Thymus (tissue), 11 donors: ENCODE data around the gene RAD18. TPM values are rescaled to one million over a fixed set of nuclear protein-coding genes. Genes with fewer than 3 reads are reported as not detected.

ENCODE experiments used
- DNase-seq, 9 donors: peaks; one replicate each; pipeline ENCODE4 v3.0.0-alpha.2; 2013; ENCODE audit warnings: low spot score in 9 of 9, low read depth in 6 of 9, missing footprints in 1 of 9
- H3K27ac ChIP-seq, 2 donors: one replicate each; pipeline ENCODE4 v1.5.1; 2013; ENCODE audit warnings: control low read depth in 1 of 2, low read depth in 1 of 2, low read length in 1 of 2, mild to moderate bottlenecking in 1 of 2, moderate library complexity in 1 of 2
- H3K27me3 ChIP-seq, 2 donors: one replicate each; pipeline ENCODE4 v1.5.1; 2013; ENCODE audit warnings: low read length in 1 of 2; ENCODE audit not compliant: control insufficient read depth in 2 of 2, insufficient read depth in 1 of 2
- H3K36me3 ChIP-seq, 2 donors: one replicate each; pipeline ENCODE4 v1.5.1; 2013; ENCODE audit warnings: low read length in 1 of 2, mild to moderate bottlenecking in 1 of 2, moderate library complexity in 1 of 2; ENCODE audit not compliant: control insufficient read depth in 2 of 2, insufficient read depth in 2 of 2
- H3K4me1 ChIP-seq, 2 donors: one replicate each; pipeline ENCODE4 v1.5.1; 2013; ENCODE audit warnings: low read length in 2 of 2; ENCODE audit not compliant: control insufficient read depth in 2 of 2, insufficient read depth in 2 of 2
- H3K4me3 ChIP-seq, 2 donors: one replicate each; pipeline ENCODE4 v1.5.1; 2013; ENCODE audit warnings: low read length in 2 of 2, control low read depth in 1 of 2, mild to moderate bottlenecking in 1 of 2
- H3K9me3 ChIP-seq, 2 donors: one replicate each; pipeline ENCODE4 v1.5.1; 2013; ENCODE audit warnings: low read length in 1 of 2, mild to moderate bottlenecking in 1 of 2; ENCODE audit not compliant: control insufficient read depth in 2 of 2, insufficient read depth in 1 of 2
- WGBS: extraction: QIAGEN DNeasy Blood & Tissue Kit; methylation state at CpG from one replicate; pipeline ENCODE4 v1.1.7; 2013; 5-methylcytosine and 5-hydroxymethylcytosine counted together
- polyA plus RNA-seq: library from polyadenylated mRNA; stranded (reverse); fragments of 200-250 nt; gene quantifications from one replicate; pipeline ENCODE4 v1.2.3, GENCODE V29; 2013
- total RNA-seq: library from RNA; stranded (reverse); fragments of 120-200 nt; gene quantifications from one replicate; pipeline ENCODE4 v1.2.4, GENCODE V29; 2013
- donor health status: healthy.

RAD18 gene
- total and polyA plus RNA-seq, 2 donors: 4.0 to 14.5 TPM

DNA sequence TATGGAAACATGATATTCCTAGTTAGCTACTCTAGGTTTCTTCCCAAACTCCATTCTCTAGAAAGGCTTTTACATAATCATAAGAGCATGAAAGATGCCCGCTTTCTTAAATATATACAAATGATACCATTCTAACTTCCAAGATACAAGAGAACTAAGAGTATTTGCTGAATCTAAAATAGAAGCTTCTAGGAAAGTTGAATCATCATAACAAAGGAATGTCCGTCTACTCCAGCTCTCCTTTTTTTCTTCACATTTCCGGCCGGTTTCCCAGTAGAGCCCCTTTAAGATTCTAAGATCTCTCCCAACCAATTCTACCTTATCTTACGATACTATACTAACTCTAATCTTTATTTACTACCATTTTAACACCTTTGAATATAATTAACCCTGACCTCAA lies 60.1 kb downstream of the RAD18 start:
- Histone ChIP-seq H3K9me3 (no peaks in the 10 kb centered on the region), H3K4me1 (no peaks in the 10 kb centered on the region), H3K27ac (no peak overlapping the region), H3K36me3 (peaks cover 5 to 14% of the 10 kb centered on the region in 2 donors), H3K27me3 (no peaks in the 10 kb centered on the region), H3K4me3 (no peak overlapping the region)
- 95% methylated on average over 5 of the region's 5 CpGs for WGBS
- no peak for DNase-seq

DNA sequence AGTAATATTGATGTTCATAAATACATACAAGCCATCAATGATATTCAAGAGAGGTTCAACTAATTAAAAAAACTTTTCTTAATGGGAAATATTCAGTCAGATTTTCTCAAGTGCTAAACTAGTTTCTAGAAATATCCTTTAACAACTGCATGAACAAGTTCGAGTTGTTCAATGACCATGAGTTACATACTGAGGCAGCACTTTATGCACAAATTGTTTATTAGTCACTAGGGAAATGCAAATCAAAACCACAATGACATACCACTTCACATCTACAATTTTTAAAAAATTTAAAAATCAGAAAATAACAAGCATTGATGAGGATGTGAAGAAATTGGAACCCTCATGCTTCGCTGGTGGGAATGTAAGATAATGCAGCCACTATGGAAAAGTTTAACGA lies 62.4 kb downstream of the RAD18 start:
- 97% methylated on average over 3 of the region's 3 CpGs for WGBS
- H3K36me3 ChIP-seq: peaks cover 0 to 11% of the 10 kb centered on the region in 2 donors

DNA sequence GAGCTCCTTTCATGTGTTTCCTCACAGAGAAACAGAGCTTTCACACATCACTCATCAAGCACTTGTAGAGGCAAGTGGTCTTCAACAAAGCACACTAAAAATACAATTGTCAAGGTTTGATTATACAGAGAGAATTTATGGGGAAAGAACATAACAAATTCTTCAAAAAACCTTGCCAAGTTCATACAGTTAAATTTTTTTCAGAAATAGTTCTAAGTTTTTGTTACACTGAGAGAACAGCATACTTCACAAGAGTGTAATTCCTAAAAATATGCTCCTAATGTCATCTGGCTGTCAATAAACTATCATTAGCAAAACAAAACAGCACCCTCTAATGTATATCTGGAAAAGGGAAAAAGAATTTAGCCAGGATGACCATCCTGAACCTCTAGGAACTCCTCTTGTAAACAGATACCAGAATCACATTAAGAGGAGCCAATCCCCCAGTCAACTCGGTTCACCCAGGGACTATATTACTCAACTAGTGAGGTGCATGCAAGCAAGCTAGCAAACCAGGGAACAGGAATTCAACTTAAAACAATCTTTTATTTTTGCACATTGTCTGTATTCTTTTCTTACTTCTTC lies 63.3 kb downstream of the RAD18 start:
- Histone ChIP-seq H3K4me3 (no peak overlapping the region), H3K36me3 (peaks cover 0 to 11% of the 10 kb centered on the region in 2 donors), H3K27me3 (no peaks in the 10 kb centered on the region), H3K9me3 (no peaks in the 10 kb centered on the region), H3K27ac (no peak overlapping the region), H3K4me1 (no peaks in the 10 kb centered on the region)
- 95% methylated on average over 1 of the region's 1 CpG for WGBS
- DNase-seq: no peak

More for the DNA sequence above, 62.4 kb downstream of the RAD18 start:
- H3K4me1 ChIP-seq: no peaks in the 10 kb centered on the region
- no peak overlapping the region for H3K4me3 ChIP-seq
- no peak for DNase-seq
- H3K27ac ChIP-seq: no peak overlapping the region
- no peaks in the 10 kb centered on the region for H3K27me3 ChIP-seq
- no peaks in the 10 kb centered on the region for H3K9me3 ChIP-seq

DNA sequence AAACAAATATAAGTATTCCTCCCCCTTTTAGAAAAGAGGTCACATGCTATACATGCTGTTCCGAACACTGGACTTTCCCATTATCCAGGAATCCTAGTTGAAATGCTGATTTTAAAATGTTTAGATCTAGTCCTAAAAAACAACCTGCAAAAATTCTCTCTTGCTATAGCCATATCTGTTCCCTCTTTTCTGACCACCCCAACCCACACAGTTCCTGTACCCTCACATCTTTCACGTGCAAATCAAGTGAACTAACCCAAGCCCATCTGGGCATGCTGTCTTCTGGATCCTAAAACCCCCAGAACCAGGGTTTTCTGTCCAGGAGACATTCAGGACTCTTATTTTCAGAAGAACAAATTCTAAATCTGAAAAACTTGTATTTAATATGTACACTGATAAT lies 67.4 kb downstream of the RAD18 start:
- Histone ChIP-seq H3K9me3 (no peaks in the 10 kb centered on the region), H3K4me1 (no peaks in the 10 kb centered on the region), H3K27me3 (no peaks in the 10 kb centered on the region), H3K4me3 (no peak overlapping the region), H3K36me3 (peaks cover 0 to 11% of the 10 kb centered on the region in 2 donors), H3K27ac (no peak overlapping the region)
- no peak for DNase-seq
- WGBS: 81% methylated on average over 2 of the region's 2 CpGs

DNA sequence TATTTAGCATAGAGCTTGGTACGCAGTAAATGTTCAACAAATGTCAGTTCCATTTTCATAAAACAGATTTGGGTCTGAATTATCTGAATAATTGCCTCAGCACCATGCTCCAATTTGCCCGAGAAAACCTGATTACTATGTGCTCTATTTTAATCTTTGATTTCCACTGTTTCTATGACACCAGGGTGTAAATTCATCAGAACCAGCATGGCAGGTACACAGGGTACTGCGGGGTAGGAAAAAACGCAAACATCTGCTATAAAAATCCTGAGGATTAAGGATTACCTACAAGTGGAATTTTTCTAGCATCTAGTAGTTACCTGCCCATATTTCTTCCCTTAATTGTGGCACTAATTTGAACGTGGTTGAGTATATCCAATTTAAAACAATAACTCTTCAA lies 70.3 kb downstream of the RAD18 start:
- WGBS: 98% methylated on average over 5 of the region's 5 CpGs
- DNase-seq: no peak

DNA sequence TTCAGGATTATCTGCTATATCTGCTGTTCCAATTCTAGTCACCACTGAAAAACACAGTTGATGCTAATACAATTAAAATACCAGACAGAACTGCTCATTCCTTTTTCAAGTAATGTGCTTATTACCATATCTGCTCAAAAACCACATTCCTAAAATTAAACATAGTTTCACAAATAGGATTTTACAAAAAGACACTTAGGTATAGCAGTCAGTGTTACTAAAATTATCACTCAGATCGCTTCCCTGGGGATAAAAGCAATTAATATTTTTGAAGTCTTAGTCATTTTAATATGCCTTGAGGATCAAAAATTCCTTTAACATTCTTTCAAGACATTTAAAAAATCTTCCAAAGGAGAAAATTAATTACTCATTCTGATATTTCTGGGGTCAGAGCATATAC lies 71.5 kb downstream of the RAD18 start:
- DNase-seq: no peak
- WGBS: 97% methylated on average over 1 of the region's 1 CpG
- H3K9me3 ChIP-seq: no peaks in the 10 kb centered on the region
- H3K36me3 ChIP-seq: peaks cover 1 to 20% of the 10 kb centered on the region in 2 donors
- no peaks in the 10 kb centered on the region for H3K27me3 ChIP-seq
- no peak overlapping the region for H3K27ac ChIP-seq
- H3K4me3 ChIP-seq: no peak overlapping the region
- H3K4me1 ChIP-seq: no peaks in the 10 kb centered on the region

More for the DNA sequence above, 70.3 kb downstream of the RAD18 start:
- H3K4me1 ChIP-seq: no peaks in the 10 kb centered on the region
- peaks cover 0 to 20% of the 10 kb centered on the region in 2 donors for H3K36me3 ChIP-seq
- no peaks in the 10 kb centered on the region for H3K9me3 ChIP-seq
- H3K4me3 ChIP-seq: no peak overlapping the region
- H3K27me3 ChIP-seq: no peaks in the 10 kb centered on the region
- H3K27ac ChIP-seq: no peak overlapping the region

DNA sequence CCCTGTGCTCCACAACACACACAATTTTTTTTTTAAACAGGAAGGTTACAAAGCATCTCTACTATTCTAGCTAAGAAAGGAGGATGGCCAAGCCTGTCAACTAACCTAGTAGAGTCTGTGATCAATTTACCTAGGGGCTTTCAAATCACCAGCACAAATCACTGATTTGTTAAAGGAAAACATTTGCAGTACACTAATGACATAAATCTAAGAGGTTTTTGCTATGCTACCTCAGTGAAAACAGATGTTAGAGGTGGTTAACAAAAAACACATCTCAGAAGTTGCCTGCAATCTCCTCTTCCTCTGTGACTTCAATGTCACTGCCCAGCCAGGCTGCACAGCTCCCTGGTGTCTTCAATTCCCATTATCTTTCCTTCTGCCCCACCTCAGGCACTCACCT lies 72.0 kb downstream of the RAD18 start:
- peaks cover 4 to 21% of the 10 kb centered on the region in 2 donors for H3K36me3 ChIP-seq

DNA sequence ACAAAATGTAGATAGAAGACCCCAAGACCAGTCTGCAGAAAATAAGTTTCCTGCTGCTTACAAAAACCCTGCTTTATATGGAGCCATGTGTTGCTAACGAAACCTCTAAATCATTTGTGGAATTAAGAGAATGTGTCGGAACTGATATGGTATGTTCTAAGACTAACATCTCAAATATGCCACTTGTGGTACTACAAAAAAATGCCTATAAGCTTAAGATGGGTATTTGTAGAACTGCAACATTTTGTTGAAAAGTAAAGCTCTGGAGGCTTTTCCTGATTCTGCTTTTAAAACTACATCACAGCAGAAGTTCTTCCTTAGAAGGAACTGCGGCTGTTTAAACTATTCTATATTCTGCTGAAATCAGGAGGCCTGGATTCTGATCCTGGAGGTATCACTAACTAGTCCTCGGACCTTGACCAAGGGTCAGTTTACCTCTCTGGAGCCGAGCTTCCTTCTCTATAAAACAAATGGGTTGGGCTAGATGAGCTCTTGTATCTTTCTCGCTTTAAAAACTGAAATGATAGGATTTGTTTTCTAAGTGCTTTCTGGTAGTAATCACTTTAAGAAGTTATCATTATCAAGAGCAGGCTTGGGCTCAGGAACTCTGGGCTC lies 74.9 kb downstream of the RAD18 start:
- Histone ChIP-seq H3K36me3 (peaks cover 4 to 26% of the 10 kb centered on the region in 2 donors), H3K27me3 (no peaks in the 10 kb centered on the region), H3K4me1 (no peaks in the 10 kb centered on the region), H3K9me3 (no peaks in the 10 kb centered on the region), H3K4me3 (no peak overlapping the region), H3K27ac (no peak overlapping the region)
- no peak for DNase-seq
- WGBS: 98% methylated on average over 6 of the region's 6 CpGs

More for the DNA sequence above, 72.0 kb downstream of the RAD18 start:
- H3K9me3 ChIP-seq: no peaks in the 10 kb centered on the region
- no peak for DNase-seq
- H3K27me3 ChIP-seq: no peaks in the 10 kb centered on the region
- no peaks in the 10 kb centered on the region for H3K4me1 ChIP-seq
- no peak overlapping the region for H3K4me3 ChIP-seq
- no peak overlapping the region for H3K27ac ChIP-seq

DNA sequence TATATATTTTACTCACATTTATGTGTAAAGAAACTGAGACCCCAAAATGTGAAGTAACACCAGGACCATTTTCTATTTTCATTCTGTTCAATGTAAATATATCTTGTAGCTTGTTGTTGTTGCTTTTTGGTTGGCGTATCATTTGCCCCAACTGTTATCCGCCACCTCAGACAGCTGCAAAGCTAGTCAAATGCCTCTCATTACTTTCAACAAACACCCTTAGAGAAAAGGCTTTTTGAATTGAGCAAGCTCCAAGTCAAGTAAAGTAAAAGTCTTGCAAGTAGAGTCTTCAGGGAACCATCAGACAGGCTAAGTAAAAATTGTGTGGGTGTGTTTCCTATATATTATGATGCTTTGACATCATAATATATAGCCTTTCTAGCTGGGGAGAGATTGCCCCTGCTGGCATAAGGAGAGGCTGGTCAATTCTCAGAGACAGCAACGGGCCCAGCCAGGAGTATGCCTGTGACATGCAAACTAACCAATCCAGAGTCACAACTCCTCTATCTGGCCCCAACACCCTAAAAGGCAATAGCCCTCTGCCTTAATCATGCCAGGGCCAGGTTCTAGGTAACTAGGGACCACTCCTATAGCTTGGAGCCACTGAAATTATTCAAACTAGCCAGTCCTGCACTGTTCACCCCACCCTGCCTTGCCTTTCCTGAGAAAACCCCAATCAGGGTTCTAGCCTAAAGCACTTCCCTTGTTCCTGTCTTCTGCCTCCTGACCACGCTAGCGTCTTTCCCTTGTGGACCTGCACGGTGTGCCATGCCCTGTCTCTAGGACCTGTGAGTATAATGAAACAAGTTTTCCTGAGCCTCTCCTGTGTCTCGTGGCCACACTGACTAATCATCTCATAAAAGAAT lies 75.6 kb downstream of the RAD18 start:
- no peaks in the 10 kb centered on the region for H3K9me3 ChIP-seq
- no peak overlapping the region for H3K4me3 ChIP-seq
- DNase-seq: no peak
- no peaks in the 10 kb centered on the region for H3K27me3 ChIP-seq
- H3K27ac ChIP-seq: no peak overlapping the region
- 90% methylated on average over 7 of the region's 7 CpGs for WGBS
- peaks cover 4 to 26% of the 10 kb centered on the region in 2 donors for H3K36me3 ChIP-seq
- H3K4me1 ChIP-seq: no peaks in the 10 kb centered on the region
